ENCODE data around the gene ELAVL1.

ELAVL1 gene

GRCh38 chr19:7909471-7910067 lies 95.9 kb downstream of the ELAVL1 start:
- DNase-seq (ENCODE audit: low read depth): no peak

DNA sequence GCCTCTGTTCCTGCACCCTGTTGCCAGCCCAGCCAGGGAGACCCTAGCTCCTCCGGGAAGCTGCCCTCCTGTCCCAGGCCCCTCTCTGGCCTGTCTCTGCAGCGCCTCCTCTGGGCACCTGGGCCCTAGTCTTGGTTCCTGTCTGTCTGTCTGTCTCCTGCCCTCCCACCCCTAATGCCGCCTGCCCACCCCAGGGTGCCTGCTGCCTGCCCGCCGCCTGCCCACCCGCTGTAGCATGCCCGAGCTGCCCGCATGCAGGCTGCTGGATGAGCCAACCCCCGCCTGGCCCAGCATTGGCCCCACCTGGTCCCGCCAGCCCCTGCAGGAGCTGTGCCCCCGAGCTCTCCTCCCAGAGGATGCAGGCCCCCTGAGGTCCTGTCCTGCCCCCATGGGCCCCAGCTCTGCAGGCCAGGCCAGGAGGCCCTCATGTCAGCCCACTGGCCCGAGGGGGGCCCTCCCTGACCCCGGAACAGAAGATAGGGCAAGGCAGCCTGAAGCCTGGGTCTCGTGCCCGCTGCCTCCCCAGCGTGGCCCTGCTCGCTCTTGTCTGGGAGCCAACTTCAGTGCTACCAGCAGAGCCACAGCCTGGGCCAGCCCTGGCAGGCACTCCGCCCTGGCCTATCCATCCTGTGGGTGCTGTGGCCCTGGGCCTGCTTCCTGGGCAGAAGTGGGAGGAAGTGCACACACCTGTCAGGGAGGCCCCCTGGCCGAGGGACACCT lies 96.5 kb downstream of the ELAVL1 start:
- DNase-seq (ENCODE audit: low read depth): no peak

Data from GM04503 (cell line).